Measurements from ENCODE around the gene SLC16A6.
"Not testable (repeated sequence)": the region's sequence is repeated elsewhere in the genome, so short reads cannot be mapped to it uniquely, and the experiment has no call there.

Gene SLC16A6

GRCh38 chr17:68309066-68309670 lies 18.2 kb upstream of the SLC16A6 start:
- DNase-seq = not testable (repeated sequence)

GRCh38 chr17:68308486-68308885 lies 17.6 kb upstream of the SLC16A6 start:
- DNase-seq = not testable (repeated sequence)

DNA sequence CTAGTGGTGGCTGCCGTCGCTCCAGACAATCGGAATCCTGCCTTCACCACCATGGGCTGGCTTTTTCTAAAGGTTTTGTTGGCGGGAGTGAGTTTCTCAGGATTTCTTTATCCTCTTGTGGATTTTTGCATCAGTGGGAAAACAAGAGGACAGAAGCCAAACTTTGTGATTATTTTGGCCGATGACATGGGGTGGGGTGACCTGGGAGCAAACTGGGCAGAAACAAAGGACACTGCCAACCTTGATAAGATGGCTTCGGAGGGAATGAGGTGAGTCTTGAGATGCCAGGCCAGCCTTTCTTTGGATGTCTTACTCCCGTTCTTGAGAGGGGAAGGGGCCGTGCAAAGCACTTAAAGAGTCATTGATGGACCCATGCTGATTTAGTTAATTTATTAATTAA lies 16.5 kb upstream of the SLC16A6 start:
- DNase-seq = no peak

GRCh38 chr17:68306819-68307218 lies 15.9 kb upstream of the SLC16A6 start:
- no peak for DNase-seq

- no peak for DNase-seq
Observed at GRCh38 chr17:68305142-68305541, 14.2 kb upstream of the SLC16A6 start.

DNA sequence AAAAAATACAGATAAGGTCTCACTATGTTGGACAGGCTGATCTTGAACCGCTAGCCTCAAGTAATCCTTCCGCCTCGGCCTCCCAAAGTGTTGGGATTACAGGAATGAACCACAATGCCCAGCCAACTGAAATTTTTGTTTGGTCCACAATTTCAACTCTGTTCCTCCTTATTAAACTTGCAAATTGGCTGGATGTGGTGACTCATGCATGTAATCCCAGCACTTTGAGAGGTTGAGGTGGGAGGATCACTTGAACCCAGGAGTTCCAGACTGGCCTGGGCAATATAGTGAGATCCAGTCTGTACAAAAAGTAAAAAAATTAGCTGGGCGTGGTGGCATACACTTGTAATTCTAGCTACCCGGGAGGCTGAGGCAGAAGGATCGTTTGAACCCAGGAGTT lies 13.8 kb upstream of the SLC16A6 start:
- DNase-seq = no peak

DNA sequence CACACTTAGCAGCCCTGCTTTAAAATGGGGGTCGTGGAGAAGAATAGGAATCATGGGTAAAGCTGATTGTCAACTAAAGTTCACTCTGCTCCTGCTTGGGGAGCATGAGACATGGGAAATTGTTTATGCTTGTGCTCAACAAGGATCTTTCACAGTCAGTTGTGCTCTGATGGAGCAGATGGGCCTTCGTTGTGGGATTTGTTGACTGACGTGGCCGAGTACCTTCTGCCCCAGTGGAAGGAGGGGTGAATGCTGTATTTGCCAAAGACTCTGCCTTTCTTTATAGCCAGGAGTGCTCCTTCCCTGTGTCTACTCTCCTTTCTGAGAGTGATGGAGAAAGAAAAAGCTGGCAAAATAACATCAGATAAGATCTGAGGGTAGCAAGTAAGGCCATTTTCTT lies 11.7 kb upstream of the SLC16A6 start:
- DNase-seq = peak; percentile 79

DNA sequence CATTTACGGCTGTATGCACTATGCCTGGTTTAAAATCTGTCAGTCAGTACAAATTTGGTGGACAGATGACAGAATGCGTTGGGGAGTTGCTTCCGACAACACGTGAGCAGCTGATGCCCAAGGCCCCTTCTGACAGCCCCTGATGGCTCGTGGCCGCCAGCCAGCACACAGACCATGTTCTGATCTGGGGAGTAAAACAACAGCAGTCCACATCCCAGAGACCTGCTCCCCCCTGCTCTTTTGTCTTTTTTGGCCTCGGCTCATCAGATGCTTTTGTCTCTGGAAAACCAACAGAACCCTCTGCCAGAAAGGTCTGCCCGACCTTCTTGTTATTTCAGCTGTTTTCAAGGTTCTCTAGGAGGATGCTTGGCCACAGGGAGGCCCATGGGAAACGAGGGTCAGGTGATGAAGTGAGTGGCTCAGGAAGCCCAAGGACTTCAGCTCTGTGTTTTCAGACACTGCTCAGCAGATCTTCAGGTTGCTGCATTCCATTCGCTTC lies 11.2 kb upstream of the SLC16A6 start:
- DNase-seq = peak; percentile 19

DNA sequence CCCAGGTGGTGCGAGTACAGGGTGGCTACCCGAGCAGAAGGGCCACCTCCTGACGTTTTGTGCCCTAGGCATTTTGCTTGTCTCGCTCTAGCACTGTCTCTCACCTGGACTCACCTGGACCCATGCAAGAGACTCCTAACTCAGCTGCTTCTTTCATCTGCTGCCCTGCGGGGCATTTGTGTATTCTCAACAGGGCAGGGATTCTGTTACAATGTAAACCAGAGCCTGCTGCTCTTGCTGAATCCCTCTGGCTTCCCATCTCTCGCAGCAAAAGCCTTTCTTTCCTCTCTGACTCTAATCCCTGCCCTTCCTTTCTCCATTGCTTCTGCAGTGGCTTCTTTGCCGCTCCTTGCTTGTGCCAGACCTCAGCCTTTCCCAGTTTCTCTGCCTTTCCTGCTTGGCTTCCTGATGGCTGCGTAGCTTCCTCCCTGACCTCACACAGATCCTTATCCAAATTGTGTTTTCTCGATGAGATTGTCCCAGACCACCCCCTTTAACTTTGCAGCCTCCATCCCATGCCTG lies 10.6 kb upstream of the SLC16A6 start:
- DNase-seq = no peak

GRCh38 chr17:68299817-68300216 lies 8.9 kb upstream of the SLC16A6 start:
- DNase-seq = no peak

DNA sequence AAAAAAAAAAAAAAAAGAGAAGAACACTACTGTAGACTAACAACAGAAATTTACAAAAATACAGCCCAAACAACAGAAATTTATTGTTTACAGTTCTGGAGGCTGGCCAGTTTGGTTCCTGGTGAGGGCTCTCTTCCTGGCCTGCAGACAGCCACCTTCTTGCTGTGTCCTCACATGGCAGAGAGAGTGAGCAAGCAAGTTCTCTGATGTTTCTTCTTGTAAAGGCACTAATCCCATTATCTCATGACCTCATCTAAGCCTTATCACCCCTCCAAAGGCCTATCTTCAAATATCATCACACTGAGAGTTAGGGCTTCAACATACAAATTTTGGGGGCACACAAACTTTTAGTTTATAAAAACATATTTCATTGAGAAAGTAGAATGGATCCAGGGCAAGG lies 7.7 kb upstream of the SLC16A6 start:
- no peak for DNase-seq

DNA sequence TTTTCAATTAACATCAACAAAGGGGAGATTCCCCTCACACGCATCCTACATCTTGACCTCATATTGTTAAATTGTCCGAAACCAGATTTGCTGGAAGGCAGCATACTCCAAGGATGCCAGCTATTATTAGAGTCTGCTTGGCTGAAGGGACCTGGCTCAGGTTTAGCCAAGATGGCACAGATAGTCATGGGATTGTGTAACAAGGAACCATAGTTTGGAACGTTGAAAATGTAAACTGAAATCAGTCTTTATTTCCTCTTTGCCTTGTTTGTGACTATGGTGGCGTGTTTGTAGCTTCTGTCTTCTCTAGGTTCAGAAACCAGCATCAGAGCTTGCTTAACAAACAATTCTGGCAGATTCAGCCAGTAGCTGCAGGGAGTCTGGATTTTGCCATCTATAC lies 6.3 kb upstream of the SLC16A6 start:
- DNase-seq = no peak

- no peak for DNase-seq
Observed at GRCh38 chr17:68296217-68297191, 5.6 kb upstream of the SLC16A6 start.

- DNase-seq = no peak
Observed at GRCh38 chr17:68295086-68295485, 4.2 kb upstream of the SLC16A6 start.

- DNase-seq = no peak
Observed at GRCh38 chr17:68294617-68295016, 3.7 kb upstream of the SLC16A6 start.

- no peak for DNase-seq
Observed at GRCh38 chr17:68294196-68294555, 3.2 kb upstream of the SLC16A6 start.

DNA sequence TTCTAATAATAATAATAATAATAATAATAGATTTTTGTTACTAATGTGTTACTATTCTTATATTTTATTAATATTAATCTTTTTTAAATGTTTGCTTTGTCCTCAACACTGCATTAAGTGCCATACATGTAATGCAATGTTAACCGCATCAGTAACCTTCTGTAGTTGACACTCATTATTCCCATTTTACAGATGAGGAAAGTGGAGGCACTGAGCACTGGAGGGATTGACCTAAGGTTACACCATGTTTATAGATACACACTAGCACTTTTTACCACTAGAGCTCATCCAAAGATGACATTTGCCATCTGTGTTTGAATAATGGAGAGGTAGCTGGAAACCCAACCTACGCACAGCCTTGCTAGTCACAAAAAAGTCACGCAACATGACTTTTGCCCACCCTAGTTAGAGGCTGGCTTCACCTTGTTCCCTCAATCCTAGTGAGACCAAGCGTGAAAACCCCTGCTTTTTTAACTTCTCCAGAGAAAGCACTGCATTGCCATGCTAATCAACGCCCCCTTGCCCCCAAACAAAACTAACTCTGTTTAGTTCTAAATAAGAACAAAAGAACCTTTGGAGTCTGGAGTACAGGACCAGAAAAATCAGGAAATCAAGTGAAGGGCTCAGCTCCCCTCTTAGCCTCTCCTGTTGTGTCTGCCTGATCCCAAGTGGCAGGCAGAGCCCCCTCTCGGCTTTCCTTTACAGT lies 2.7 kb upstream of the SLC16A6 start:
- DNase-seq = no peak

- no peak for DNase-seq
Observed at GRCh38 chr17:68292689-68293040, 1.7 kb upstream of the SLC16A6 start.

DNA sequence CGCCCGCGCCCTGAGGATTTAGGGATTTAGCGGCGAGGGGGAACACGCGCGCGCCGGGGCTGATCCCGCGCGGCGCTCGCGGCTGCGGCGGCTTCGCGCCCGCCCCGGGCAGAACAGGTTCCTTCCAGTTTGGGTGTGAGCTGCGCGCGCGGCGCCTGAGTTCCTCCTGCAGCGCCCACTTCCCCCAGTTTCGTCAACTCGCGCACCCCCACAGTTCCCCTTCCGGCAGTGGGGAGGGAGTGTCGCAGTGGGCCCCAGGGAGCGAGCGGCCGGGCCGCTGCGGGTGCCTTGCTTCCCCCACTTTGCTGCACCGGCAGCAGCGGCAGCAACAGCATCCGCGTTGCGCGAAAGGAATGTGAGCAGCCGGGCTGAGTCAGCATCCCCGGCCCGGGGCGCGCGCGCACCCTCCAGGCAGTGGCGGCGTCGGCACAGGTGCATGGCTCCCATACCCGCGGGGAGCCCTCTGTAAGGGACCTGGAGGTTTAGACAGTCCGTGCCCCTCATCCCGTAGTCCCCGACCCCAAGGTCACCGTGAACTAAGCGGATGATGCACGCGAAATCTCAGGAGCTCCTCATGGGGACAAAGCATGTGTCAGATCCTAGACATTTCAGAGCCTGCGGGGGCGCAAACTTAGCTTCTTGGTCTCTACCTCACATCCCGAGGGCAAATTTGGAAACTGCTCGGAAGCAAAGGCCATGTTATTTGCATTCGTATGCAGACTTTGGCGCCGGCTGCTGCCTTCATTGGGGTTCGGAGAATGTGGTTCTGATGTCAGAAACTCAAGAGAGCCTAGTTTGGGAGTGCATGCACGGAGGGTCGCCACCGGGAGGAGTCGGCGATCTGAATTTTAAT lies 1.1 kb upstream of the SLC16A6 start:
- peak; percentile 61 for DNase-seq

DNA sequence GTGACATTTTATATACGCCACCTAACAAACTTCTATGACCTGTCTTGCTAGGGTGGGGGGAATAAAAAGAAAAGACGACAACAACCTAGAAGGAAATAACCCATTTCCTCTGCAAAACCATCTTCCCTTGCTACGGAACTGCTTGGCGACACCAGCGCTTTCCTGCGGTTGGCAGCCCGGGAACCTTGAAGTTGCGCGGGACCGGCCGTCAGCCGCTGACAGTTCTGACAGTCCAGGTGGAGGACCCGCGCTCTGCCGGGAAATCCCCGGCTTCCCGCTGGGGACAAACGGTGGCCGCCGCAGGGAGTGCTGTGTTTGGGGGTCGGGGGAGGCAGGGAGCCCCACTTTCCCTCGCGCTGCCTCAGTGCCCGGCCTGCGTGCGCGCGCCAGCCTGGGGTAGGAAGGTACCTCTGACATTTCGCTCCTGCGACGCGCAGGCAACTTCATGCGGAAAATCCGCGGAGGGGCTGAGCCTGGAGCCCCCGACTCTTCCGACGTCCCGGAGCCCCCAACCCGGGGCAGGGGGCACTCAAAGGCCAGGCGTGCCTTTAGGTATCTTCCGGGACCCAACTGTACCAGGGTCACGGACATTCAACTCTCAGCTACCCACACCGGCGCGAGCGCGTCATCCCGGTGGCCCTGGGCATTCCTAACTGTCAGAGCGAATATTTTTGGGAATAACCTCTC lies 516 bp downstream of the SLC16A6 start:
- no peak for DNase-seq

DNA sequence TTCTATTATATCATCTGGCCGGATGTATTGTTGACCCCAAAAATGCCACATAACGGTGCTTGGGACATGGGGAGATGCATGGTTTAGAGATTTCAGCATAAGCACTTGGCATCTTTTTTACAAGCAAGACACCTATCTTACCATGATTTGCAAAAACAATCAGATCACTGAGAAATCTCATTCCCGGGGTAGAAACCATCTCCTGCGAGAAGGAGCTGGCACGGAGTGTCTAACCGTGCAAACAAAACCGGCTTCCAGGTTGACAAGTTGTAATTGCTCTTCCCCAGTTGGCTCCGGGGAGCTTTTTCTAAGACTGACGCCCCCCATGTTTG lies 1.0 kb downstream of the SLC16A6 start:
- DNase-seq = no peak

DNA sequence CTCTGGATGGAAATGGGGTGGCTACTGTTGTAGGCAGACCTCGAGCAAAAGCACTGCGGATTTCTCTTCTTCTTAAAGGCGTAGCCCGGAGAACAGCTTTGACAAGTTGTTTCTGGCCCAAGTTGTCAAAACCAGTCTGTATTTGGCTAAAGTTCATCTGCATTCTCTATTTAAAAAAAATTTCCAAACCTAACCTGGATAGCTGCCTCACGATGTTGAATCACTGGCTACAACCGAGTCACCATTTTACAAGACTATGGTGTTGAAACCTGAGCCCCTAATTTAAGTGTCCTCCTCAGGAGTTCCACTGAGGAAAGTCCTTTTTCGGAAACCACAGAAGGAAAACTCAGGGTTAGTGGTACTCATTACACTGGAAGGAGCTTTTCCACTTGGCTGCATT lies 1.5 kb downstream of the SLC16A6 start:
- DNase-seq = no peak
